Stimulated activated CD4-positive, alpha-beta T cell treated with anti-CD3 and anti-CD28 coated beads, TNF-alpha, amount 100 ng/mL, for 1 hour (primary cell): ENCODE measurements around the gene PPP1R37.
A peak's percentile ranks its signal among the peaks of the same experiment; 100 is the strongest.
"Not testable (repeated sequence)": the region's sequence is repeated elsewhere in the genome, so short reads cannot be mapped to it uniquely, and the experiment has no call there.

Experiments
- DNase-seq, 3 donors: peaks; one replicate each; pipeline ENCODE4 v3.0.0-alpha.2; 2020; ENCODE audit warnings: low read depth in 3 of 3, low spot score in 1 of 3

PPP1R37 gene

GRCh38 chr19:45113628-45114027 is 20.6 kb downstream of the PPP1R37 start:
- DNase-seq: no peak

- DNase-seq: no peak
These were observed 21.1 kb downstream of the PPP1R37 start for GRCh38 chr19:45114116-45114515.

- no peak for DNase-seq
These were observed 23.0 kb downstream of the PPP1R37 start for GRCh38 chr19:45115809-45116615.

GRCh38 chr19:45117167-45117594 is 24.2 kb downstream of the PPP1R37 start:
- peak in 1 of 3 donors; percentile 30 for DNase-seq

GRCh38 chr19:45117671-45118070 is 24.7 kb downstream of the PPP1R37 start:
- no peak for DNase-seq

- DNase-seq: no peak
These were observed 25.1 kb downstream of the PPP1R37 start for GRCh38 chr19:45118106-45118505.

GRCh38 chr19:45118591-45119355 is 25.8 kb downstream of the PPP1R37 start:
- DNase-seq: not testable (repeated sequence)

GRCh38 chr19:45119582-45119981 is 26.6 kb downstream of the PPP1R37 start:
- DNase-seq: no peak

- DNase-seq: no peak
These were observed 28.9 kb downstream of the PPP1R37 start for GRCh38 chr19:45121827-45122345.

GRCh38 chr19:45122832-45123231 is 29.9 kb downstream of the PPP1R37 start:
- DNase-seq: no peak

GRCh38 chr19:45123440-45123850 is 30.5 kb downstream of the PPP1R37 start:
- DNase-seq: no peak

- no peak for DNase-seq
These were observed 31.0 kb downstream of the PPP1R37 start for GRCh38 chr19:45124021-45124420.

GRCh38 chr19:45125360-45125759 is 32.4 kb downstream of the PPP1R37 start:
- no peak for DNase-seq

GRCh38 chr19:45125975-45126493 is 33.1 kb downstream of the PPP1R37 start:
- DNase-seq: peak in 2 of 3 donors; percentile 27 to 58

GRCh38 chr19:45126654-45127053 is 33.7 kb downstream of the PPP1R37 start:
- DNase-seq: no peak

GRCh38 chr19:45128146-45128545 is 35.2 kb downstream of the PPP1R37 start:
- DNase-seq: no peak

- DNase-seq: no peak
These were observed 35.8 kb downstream of the PPP1R37 start for GRCh38 chr19:45128806-45129205.

GRCh38 chr19:45130236-45130635 is 37.3 kb downstream of the PPP1R37 start:
- no peak for DNase-seq

- DNase-seq: no peak
These were observed 38.1 kb downstream of the PPP1R37 start for GRCh38 chr19:45130888-45131615.

GRCh38 chr19:45133661-45134060 is 40.7 kb downstream of the PPP1R37 start:
- DNase-seq: no peak
